NCI-H1694 (cell line): ENCODE data around the gene GIMAP8.
"Not testable (repeated sequence)": the region's sequence is repeated elsewhere in the genome, so short reads cannot be mapped to it uniquely, and the experiment has no call there.

ENCODE experiments used
- DNase-seq: peaks from one replicate; lab custom pipeline; 2025; lab: John Stamatoyannopoulos, UW

Gene GIMAP8

DNA sequence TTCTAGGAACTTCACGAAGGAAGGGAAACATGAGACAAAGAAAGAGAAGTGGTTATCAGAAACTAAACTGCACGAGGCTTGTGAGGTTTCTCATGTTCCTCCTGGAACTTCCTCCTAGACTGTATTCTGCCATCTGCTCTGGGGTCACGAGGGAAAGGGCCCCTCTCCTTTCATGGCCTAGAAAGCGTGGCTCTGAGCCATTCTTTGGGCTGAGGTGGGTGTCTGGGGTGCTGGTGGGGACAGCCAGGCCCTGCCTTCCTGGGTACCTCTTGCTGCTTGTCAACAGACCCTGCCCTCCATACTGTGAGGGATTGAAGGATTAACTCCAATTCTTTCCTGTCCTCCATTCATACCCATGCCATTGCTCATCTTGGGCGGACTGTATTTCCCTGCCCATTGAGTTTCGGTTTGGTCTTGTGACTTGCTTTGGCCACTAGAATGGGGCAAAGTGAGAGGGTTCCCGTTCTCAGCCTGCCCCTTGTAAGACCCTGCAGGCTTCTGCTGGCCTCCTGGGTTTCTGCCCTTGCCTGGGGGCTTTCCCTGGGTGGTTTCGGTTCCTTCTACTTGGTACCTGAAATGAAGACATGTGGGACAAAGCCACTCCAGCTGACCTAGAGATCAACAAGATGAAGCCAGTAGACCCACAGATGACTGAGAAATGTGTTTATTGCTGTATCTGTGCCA is 14.9 kb upstream of the GIMAP8 start:
- no peak for DNase-seq

DNA sequence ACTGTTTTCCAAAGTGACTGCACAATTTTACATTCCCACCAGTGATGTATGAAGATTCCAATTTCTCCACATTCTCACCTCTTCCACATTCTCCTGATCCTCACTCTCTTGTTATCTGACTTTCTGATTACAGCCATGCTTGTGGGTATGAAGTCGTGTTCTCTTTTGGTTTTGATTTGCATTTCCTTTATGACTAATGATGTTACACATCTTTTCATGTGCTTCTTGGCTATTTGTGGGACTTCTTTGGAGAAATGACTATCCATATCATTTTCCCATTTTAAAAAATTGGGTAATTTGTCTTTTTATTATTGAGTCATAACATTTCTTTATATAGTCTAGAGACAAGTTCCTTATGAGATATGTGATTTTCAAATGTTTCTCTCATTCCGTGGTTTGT is 10.5 kb upstream of the GIMAP8 start:
- DNase-seq, result no peak

DNA sequence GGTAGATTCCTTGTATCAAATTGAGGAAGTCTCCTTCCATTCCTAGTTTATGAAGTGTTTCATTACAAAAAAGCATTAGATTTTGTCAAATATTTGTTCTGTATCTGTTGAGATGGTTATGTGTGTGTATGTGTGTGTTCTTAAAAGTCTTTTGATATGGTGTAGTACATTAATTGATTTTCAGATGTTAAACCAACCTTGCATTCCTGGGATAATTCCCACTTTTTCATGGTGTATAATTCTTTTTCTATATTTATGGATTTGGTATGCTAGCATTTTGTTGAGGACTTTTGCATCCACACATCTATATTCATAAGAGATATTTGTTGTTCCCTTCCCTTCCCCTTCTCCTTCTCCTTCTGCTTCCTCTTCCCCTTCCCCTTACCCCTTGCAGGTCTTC is 8.9 kb upstream of the GIMAP8 start:
- DNase-seq, result no peak

DNA sequence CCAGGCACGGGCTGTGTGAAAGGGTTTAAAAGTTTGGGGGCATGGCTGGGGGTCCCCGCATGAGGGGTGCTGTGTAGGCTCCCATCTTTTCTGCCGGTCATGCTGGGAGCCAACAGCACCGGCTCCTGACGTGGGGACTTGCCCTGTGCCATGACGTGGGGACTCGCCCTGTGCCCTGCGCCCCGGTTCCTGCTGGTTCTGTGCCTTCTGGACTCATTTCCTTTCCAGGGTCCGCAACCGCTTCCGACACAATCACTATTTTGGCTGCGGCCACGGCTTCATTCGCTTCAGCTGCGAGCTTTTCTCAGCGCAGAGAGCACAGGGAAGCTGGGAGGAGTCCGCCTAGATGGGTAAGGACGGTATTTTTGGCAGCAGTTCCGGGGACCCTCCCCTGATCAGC is 7.6 kb upstream of the GIMAP8 start:
- no peak for DNase-seq

DNA sequence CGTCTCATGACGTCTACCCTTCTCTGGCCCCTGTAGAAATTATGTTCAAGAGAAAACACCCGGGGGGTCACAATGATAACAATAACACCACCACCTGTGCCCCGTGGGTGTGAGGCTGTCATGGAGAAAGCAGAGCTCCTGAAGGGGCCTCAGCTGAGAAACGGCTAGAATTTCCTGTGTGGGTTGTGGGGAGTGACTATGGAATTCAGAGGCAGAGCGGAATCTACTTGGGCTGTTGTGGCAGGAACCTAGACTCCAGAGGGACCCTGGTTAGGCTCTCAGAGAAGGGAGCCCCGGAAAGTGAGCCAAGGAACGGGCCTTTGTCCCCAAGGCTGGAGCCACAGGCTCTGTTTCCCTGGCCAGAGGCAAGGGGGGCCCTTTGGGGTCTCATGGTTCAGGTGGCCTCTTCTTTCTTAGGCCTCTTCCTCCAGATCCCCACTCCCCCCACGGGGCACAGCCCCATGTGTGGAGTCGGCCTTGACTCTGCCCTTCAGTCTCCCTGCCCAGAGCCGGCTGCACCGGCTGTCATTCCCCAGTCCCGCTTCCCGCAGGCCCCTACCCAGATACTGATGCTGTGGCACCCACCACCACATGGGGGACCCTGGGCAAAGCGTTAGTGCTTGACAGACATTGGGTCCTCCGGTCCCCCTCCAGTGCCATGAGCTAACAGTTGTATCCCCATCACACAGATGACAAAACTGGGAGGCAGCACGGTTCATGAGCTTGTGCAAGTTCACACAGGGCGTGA is 6.5 kb upstream of the GIMAP8 start:
- DNase-seq, result no peak

DNA sequence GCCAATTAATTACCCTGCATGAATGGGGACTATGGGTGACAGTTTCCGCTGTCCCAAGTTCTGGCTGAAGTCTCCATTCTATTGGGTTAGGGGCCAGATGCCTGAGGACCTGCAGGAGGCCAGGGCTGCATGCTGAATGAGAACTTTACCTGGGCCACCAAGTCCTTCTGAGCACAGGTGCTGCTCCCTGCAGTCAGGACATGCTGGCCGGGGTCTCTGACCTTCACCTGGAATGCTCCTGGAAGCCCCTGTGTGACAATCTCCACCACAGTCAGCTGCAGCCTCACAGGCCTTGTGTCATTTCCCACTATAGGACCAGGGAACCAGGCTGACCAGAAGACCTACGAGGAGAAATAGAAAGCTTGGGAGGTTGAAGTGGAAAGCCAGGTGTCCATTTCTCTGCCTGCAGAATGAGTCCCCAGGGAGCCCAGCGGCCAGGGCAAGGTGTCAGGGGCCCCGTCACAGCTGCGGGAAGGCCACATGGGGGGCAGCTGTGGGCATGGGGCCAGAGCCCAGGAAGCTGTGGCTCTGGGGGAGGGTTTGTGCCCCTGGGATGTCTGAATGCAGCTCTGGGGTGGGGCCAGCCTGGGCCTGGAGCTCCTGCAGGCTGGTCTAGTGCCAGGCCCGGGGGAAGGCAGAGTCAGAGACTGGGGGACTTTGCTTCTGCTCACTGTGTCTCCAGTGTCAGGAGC is 5.6 kb upstream of the GIMAP8 start:
- no peak for DNase-seq

DNA sequence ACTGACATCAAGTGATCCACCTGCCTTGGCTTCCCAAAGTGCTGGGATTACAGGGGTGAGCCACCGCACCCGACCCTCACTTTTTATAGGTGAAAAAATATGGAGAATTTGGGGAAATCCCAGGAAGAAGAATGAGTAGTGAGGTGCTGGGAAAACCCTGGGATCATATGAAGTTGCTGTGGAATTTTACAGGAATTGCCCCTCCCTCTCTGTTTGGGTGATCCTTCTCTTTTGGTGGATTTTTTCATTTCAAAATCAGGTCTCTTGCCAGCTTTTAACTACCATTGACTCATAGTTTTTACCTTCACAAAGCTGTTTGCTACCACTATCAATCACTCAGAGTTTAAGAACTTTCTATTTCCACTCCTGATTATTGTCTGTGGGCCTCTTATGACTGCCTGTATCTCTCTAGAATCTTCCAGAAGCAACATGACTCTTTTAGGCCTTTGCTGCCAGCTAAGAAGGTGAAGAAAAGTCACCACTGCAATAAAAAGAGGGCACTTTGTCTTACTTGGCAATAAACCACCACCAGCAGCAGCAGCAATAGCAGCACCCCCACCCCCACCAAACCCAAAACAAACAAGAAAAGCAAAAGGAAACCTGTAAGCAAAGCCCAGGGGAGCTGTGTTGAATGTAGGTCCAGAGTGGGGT is 4.0 kb upstream of the GIMAP8 start:
- DNase-seq, result no peak

DNA sequence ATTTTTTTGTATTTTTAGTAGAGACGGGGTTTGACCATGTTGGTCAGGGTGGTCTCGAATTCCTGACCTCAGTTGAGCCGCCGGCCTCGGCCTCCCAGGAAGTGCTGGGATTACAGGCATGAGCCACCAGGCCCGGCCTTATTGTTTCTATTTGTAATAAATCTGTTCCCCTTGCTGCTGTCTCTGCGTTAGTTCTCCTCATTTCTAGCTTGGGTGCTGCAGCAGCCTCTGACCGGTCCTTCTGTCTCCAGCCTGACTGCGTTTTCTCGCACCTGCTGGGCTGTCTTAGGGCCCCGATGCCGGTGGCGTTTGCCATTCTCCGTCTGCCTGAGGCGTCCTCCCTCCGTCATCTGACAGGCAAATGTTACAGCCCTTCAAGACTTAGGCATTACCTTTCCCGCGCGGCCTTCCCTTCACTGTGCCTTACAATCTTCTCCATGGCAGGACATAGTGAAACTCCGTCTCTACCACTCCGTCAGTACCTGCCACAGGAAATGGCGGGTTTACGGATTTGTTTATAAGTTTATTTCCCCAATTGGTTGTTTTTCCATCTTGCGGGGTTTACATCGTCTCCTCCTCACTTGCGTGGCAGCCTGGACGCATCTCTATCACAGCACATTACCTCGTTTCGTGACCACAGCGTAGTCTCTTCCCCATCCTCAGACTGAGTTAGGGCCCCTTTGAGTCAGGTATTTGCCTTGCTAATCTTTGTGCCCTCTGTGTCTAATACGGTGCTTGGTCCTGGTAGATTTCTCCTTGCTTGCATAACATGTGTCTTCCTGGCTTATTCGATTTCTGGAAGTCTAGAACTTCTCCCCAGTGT is 2.3 kb upstream of the GIMAP8 start:
- DNase-seq, result no peak

DNA sequence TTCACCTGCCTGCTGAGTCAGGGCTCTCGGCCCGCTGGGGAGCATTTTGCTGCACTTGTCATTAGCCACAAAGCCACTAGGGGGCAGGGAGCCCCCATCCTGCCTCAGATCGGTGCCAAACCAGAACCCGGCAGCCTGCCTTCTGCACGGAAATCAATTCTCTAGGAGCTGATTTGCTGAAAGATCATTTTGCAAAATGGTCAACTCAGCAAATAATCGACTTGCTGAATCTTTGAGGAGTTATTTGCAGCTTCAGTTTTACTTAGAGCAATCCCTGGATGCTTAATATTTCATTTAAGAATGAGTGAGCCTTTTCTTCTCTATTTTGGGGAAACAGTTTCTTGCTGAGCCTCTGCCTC is 1.7 kb upstream of the GIMAP8 start:
- peak; percentile 67 for DNase-seq

DNA sequence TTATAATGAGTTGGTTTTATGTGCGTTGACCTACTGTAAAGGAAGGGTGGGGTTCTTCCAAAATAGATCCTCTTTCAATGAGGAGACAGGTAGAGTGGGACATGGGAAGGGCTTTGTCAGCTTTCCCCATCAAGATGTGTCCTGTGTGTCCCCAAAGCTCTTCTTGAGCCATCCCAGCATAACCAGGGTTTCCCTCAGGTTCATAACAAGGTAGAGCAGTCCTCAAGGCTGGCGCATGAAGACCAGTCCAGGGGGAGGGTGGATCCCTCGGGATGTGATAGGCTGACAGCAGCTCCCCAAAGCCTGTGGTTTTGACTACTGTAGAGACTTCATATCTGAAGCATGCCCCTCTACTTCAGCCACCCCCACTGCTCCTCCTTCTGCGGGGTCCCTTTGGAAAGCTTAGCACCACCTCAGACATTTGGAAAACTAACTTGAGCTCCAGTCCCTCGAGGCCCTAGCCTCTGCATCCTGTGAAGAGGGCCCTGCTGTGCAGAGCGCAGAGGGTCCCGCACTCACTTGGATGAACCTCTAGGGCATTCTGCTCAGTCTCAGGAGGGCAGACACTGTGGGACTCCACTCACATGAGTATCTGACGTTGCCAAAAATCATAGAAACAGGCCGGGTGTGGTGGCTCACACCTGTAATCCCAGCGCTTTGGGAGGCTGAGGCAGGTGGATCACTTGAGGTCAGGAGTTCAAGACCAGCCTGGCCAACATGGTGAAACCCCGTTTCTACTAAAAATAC is 1.1 kb upstream of the GIMAP8 start:
- no peak for DNase-seq

DNA sequence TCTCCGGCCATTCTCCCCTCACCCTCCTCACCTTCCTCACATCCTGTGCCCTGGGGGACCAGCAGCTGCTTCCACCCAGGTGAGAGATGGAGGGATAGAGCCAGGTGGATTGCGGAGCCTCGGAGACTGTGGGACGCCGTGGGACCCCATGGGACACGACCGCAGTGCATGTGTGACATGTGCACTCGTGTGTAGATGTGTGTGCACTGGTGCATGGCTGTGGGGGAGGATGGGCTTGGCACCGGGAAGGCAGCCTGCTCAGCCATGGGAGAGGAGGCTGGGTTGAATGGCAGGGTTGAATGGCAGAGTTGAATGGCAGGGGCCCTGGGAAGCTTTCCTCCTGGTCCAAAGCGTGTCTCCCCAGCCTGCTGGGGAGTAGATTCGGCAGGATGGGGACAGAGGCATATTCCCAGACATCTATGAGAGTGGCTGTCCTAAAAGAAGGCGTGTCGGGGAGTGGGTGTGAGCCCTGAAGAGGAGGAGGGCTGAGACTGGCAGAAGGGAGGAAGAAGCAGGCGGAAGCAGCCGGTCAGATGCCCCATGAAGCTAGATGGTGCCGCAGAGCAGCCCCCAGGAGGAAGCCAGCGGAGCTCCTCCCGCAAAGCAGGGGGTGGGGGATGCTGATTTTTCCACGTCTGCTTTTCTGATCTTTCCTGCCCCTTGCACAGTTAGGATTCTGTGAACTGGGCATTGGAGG is 815 bp downstream of the GIMAP8 start:
- DNase-seq, result no peak

DNA sequence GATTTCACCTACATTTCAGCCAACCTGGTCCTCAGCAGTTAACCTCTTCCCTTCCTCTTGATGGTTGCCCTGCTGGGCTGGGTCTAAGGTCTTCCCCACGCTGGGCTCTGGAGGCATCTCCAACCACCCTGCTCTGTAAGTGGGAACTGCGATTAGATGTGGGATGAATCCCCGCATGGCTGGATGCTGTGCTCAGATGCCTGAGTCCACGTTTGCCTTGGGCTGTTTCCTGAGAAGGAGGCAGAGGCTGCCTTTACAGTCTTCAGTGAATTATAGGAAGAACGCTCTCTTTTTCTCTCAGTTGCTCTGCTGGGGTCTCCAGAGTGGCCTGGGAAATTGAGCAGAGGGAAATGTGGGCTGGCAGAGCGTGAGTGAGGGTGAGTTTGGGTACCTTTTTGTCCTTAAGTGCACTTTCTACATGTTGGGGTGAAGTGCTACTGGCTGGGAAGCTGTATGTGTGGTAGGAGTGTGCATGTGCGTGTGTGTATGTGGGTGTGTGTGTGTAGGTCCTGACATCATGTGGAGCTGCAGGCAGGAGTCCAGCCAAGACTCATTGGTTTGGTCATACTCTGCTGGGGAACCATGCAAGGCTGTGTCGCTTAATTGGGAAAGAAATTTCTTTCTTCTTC is 1.5 kb downstream of the GIMAP8 start:
- no peak for DNase-seq

DNA sequence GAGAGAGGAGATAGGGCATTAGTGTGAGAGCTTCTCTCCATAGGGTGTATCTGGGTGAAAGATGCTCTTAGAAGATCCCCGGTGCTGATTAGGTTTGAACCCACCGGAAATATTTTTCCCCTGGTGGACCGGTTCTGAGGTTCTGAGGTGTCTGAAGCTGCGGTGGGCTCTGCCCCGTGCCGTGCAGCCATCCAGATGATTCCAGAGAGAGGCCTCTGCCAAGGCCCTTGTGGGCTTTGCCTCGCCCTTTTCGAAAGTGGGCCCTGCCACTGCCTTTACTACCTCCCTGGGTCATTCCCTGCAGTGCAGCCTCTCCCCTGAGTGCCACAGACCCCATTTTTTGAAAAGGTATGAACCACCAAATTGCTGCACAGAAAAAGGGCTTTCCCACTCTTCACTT is 2.8 kb downstream of the GIMAP8 start:
- no peak for DNase-seq

DNA sequence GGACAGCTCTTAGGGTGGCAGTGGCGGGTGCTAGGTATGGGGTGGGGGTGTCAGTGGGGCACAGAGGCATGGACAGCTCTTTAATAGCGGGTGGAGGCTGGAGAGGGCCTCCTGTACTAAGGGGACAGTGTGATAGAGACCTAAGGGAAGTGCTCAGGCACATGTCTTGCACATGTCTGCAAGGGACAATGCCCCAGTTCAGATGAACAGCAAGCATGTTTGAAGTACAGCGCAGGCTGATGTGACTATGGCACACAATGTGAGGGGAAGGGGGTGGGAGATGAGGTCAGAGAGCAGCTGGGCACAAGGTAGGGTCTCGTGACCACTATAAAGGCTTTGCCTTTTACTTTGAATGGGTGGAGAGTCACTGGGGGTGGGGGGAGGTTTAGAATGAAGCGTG is 3.5 kb downstream of the GIMAP8 start:
- DNase-seq, result no peak

DNA sequence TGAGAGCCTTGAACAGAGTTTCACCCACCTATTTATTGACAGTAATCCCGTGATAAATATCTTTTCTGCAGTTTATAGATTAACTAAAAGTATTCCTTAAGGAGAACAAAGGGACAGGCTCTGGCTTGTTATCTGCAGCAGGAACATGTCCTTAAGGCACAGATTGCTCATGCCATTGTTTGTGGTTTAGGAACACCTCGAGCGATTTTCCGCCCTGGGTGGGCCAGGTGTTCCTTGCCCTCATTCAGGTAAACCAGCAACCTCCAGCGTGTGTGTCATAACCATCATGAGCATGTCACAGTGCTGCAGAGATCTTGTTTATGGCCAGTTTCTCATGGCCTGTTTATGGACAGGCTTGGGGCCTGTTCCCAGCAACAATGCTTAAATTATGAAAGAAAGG is 6.6 kb downstream of the GIMAP8 start:
- not testable (repeated sequence) for DNase-seq

DNA sequence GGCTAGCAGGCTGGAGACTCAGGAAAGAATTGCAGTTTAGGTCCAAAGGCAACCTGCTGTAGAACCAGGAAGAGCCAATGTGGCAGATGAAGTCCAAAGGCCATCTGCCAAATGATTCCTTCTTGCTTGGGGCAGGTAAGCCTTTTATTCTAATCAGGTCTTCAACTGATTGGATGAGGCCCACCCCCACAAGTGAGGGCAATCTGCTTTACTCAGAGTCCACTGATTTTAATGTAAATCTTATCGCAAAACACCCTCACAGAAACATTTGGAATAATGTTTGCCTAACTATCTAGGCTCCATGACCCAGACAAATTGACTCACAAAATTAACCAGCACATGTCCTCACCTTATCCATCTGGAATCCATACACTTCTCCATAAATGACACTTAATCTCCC is 7.8 kb downstream of the GIMAP8 start:
- no peak for DNase-seq

DNA sequence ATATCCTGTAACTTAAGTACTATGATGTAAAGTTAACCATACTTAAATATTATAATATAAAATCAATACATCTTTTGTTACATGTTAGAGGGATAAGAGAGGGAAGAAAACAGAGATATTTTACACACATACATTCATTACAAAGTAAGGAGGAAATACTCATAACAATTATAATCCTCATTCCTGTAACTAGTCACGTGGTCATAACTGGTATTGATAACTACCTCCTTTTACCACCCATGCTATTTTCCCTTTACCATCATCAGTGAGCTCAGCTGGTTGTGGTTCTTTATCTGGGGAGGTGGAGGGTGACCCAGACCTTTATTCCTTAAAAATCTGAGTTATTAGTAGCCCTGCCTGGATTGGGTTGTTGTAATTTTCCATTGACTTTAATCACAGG is 8.3 kb downstream of the GIMAP8 start:
- no peak for DNase-seq

DNA sequence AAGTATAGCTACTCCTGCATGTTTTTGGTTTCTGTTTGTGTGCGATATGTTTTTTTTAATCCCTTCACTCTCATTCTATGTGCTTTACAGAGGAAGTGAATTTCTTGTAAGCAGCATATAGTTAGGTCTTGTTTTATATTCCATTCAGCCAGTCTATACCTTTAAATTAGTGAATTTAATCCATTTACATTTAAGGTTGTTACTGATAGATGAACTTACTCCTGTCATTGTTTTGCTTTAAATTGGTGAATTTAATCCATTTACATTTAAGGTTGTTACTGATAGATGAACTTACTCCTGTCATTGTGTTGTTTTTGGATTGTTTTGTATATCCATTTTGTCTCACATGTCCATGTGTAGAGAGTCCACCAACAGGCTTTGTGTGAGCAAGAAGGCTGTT is 11.1 kb downstream of the GIMAP8 start:
- no peak for DNase-seq

DNA sequence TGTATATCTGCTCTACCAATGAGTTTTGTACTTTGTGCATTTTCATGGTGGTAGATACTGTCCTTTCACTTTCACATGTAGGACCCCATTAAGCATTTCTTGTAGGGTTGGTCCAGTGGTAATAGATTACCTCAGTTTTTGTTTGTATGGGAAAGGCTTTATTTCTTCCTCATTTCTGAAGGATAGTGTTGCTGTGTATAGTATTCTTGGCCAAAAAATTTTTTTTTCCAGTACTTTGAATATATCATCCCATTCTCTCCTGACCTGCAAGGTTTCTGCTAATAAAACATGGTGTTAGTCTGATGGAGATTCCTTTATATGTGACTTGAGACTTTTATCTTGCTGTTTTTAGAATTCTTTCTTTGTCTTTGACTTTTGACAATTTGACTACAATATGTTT is 12.0 kb downstream of the GIMAP8 start:
- DNase-seq, result no peak

DNA sequence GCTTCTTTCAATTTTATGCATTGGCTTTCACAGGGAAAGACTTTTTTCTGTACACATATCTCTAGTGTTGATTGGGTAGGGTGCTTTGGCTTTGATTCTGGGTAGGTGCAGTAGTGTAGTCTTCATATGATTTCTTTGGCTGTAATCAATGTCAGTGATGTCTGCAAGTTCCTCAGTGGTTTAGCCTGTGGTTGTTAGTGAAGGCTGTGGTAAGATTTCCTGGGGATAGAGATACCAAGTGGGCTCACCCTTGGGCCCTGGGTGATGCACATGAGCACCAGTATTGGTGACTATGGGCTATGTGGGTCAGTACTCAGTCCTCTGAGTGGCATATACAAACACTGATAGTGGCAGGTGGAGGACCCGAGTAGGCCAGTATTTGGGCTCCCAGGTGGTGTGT is 13.0 kb downstream of the GIMAP8 start:
- DNase-seq, result no peak
